ENCODE data around the gene MEST.

DNA sequence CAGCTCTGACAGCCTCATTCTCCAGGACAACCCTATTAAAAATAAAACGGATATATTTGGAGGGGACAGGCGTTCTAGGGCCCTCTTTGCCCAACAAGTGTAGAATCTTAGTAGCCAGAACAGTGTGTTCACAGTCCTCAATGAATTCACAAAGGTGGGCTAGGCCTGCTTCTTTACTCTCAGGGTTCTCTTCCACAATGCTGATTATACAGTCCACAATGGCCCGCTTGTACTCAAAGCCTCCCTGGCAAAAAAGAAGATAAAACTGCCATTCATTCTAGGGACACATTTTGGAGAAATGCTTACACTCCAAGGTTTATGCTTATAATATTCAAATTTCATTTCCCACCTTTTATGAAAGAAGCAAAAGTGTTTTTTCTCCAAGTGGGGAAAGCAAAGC, 62.6 kb downstream of the MEST start:
- TF ChIP-seq, protein P1, sequence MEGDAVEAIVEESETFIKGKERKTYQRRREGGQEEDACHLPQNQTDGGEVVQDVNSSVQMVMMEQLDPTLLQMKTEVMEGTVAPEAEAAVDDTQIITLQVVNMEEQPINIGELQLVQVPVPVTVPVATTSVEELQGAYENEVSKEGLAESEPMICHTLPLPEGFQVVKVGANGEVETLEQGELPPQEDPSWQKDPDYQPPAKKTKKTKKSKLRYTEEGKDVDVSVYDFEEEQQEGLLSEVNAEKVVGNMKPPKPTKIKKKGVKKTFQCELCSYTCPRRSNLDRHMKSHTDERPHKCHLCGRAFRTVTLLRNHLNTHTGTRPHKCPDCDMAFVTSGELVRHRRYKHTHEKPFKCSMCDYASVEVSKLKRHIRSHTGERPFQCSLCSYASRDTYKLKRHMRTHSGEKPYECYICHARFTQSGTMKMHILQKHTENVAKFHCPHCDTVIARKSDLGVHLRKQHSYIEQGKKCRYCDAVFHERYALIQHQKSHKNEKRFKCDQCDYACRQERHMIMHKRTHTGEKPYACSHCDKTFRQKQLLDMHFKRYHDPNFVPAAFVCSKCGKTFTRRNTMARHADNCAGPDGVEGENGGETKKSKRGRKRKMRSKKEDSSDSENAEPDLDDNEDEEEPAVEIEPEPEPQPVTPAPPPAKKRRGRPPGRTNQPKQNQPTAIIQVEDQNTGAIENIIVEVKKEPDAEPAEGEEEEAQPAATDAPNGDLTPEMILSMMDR (IDR thresholded peaks at IDR 0.05; ENCODE audit: poor library complexity, severe bottlenecking) = no peak
- no peak for TF ChIP-seq EP300 (conservative IDR thresholded peaks at IDR 0.05; ENCODE audit: poor library complexity, severe bottlenecking)
- no peak for TF ChIP-seq EZH2 (IDR thresholded peaks at IDR 0.05; ENCODE audit: borderline replicate concordance, insufficient read depth, low read length, poor library complexity, severe bottlenecking)
- TF ChIP-seq, protein P2, sequence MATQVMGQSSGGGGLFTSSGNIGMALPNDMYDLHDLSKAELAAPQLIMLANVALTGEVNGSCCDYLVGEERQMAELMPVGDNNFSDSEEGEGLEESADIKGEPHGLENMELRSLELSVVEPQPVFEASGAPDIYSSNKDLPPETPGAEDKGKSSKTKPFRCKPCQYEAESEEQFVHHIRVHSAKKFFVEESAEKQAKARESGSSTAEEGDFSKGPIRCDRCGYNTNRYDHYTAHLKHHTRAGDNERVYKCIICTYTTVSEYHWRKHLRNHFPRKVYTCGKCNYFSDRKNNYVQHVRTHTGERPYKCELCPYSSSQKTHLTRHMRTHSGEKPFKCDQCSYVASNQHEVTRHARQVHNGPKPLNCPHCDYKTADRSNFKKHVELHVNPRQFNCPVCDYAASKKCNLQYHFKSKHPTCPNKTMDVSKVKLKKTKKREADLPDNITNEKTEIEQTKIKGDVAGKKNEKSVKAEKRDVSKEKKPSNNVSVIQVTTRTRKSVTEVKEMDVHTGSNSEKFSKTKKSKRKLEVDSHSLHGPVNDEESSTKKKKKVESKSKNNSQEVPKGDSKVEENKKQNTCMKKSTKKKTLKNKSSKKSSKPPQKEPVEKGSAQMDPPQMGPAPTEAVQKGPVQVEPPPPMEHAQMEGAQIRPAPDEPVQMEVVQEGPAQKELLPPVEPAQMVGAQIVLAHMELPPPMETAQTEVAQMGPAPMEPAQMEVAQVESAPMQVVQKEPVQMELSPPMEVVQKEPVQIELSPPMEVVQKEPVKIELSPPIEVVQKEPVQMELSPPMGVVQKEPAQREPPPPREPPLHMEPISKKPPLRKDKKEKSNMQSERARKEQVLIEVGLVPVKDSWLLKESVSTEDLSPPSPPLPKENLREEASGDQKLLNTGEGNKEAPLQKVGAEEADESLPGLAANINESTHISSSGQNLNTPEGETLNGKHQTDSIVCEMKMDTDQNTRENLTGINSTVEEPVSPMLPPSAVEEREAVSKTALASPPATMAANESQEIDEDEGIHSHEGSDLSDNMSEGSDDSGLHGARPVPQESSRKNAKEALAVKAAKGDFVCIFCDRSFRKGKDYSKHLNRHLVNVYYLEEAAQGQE (IDR thresholded peaks at IDR 0.05; ENCODE audit: borderline replicate concordance) = no peak
- peak; percentile 4 for TF ChIP-seq POLR2AphosphoS5 (IDR thresholded peaks at IDR 0.05)
- no peak for TF ChIP-seq TAF1 (IDR thresholded peaks at IDR 0.05; ENCODE audit: low read depth)
